HFFc6 (cell line): Measurements from ENCODE around the gene YARS1. TPM values are rescaled to one million over a fixed set of nuclear protein-coding genes. Genes with fewer than 3 reads are reported as not detected.

Experiments
- DNase-seq: peaks from one replicate; pipeline ENCODE4 v3.0.0-alpha.2; 2018
- H3K27ac Mint-ChIP-seq: 2 replicates; pipeline ENCODE4 v1.8.0; 2020; ENCODE audit warnings: mild to moderate bottlenecking, mixed read lengths
- H3K27me3 Mint-ChIP-seq: 2 replicates; pipeline ENCODE4 v1.8.0; 2021; ENCODE audit warnings: mild to moderate bottlenecking, moderate library complexity, mixed read lengths; ENCODE audit not compliant: insufficient read depth
- H3K36me3 Mint-ChIP-seq: 2 replicates; pipeline ENCODE4 v1.8.0; 2021; ENCODE audit warnings: low read depth, mixed read lengths
- H3K4me1 Mint-ChIP-seq: 2 replicates; pipeline ENCODE4 v1.8.0; 2020; ENCODE audit warnings: low read depth, mixed read lengths
- H3K4me3 Mint-ChIP-seq: 2 replicates; pipeline ENCODE4 v1.8.0; 2020; ENCODE audit warnings: mild to moderate bottlenecking, moderate library complexity, mixed read lengths
- H3K9me3 Mint-ChIP-seq: 2 replicates; pipeline ENCODE4 v1.8.0; 2020; ENCODE audit warnings: mild to moderate bottlenecking, mixed read lengths
- CTCF ChIP-seq: fragments of 200-600 bp; sonication (generic); IDR thresholded peaks from 2 replicates; pipeline ENCODE4 v1.5.0; 2021; ENCODE audit warnings: antibody characterized with exemption, mild to moderate bottlenecking
- total RNA-seq, 6 experiments: library from RNA; stranded (reverse); fragmentation: NEBNext Ultra II Directional; extraction: Animal tissue kit (Norgen Biotek cat#: 25700); gene quantifications; 2 replicates in 1 of 6; 3 replicates in 5 of 6; pipeline ENCODE4 v1.2.3, GENCODE V29; 2021

YARS1 gene
- total RNA-seq, 6 experiments from 2014 or later = 92.5 to 122 (median 107) TPM

- H3K36me3 Mint-ChIP-seq = no peaks in the 10 kb centered on the region
- no peak for DNase-seq
- H3K9me3 Mint-ChIP-seq = no peaks in the 10 kb centered on the region
- H3K4me3 Mint-ChIP-seq = peak overlapping the region; percentile 83
- no peak for TF ChIP-seq CTCF
- peaks cover 3% of the 10 kb centered on the region; the same call in 1 of the 2 replicates for H3K27me3 Mint-ChIP-seq
- H3K27ac Mint-ChIP-seq = no peak overlapping the region
- peaks cover 10% of the 10 kb centered on the region for H3K4me1 Mint-ChIP-seq
Measured at GRCh38 chr1:32754317-32755097, 62.7 kb downstream of the YARS1 start.

GRCh38 chr1:32753532-32754316 is 63.4 kb downstream of the YARS1 start:
- Mint-ChIP-seq H3K27me3 (peaks cover 3% of the 10 kb centered on the region; the same call in 1 of the 2 replicates), H3K36me3 (no peaks in the 10 kb centered on the region), H3K9me3 (no peaks in the 10 kb centered on the region), H3K27ac (no peak overlapping the region), H3K4me1 (peaks cover 6% of the 10 kb centered on the region; the same call in 1 of the 2 replicates), H3K4me3 (peak overlapping the region; percentile 83)
- TF ChIP-seq CTCF = peak; percentile 31; the same call in 1 of the 2 replicates
- DNase-seq = no peak

- TF ChIP-seq CTCF = no peak
- no peak for DNase-seq
- Mint-ChIP-seq H3K27me3 (peaks cover 2% of the 10 kb centered on the region; the same call in 1 of the 2 replicates), H3K27ac (no peak overlapping the region), H3K4me1 (peaks cover 6% of the 10 kb centered on the region; the same call in 1 of the 2 replicates), H3K4me3 (no peak overlapping the region), H3K9me3 (no peaks in the 10 kb centered on the region), H3K36me3 (no peaks in the 10 kb centered on the region)
Measured at GRCh38 chr1:32749771-32750170, 67.4 kb downstream of the YARS1 start.

GRCh38 chr1:32749332-32749731 is 67.8 kb downstream of the YARS1 start:
- Mint-ChIP-seq H3K4me1 (peaks cover 3% of the 10 kb centered on the region; the same call in 1 of the 2 replicates), H3K4me3 (no peak overlapping the region), H3K9me3 (no peaks in the 10 kb centered on the region), H3K27me3 (no peaks in the 10 kb centered on the region; the same call in 1 of the 2 replicates), H3K27ac (no peak overlapping the region), H3K36me3 (no peaks in the 10 kb centered on the region)
- no peak for TF ChIP-seq CTCF
- no peak for DNase-seq

- H3K36me3 Mint-ChIP-seq = no peaks in the 10 kb centered on the region
- DNase-seq = no peak
- H3K27me3 Mint-ChIP-seq = no peaks in the 10 kb centered on the region; the same call in 1 of the 2 replicates
- H3K4me3 Mint-ChIP-seq = no peak overlapping the region
- TF ChIP-seq CTCF = no peak
- H3K27ac Mint-ChIP-seq = no peak overlapping the region
- no peaks in the 10 kb centered on the region for H3K9me3 Mint-ChIP-seq
- H3K4me1 Mint-ChIP-seq = no peaks in the 10 kb centered on the region
Measured at GRCh38 chr1:32748926-32749325, 68.2 kb downstream of the YARS1 start.
